ENCODE results near the gene TNFSF13.

DNA sequence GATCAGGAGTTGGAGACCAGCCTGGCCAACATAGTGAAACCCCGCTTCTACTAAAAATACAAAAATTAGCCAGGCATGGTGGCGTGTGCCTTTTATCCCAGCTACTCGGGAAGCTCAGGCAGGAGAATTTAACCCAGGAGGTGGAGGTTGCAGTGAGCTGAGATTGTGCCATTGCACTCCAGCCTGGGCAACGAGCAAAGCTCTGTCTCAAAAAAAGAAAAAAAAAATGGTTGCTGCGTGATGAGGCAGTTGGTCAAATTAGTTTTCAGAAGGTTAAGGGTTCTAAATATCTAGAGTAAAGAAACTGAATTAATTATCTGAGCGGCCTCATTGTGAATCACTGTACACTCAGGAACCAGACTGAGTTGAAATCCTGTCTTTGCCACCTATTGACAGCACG lies 17.4 kb downstream of the TNFSF13 start:
- TF ChIP-seq, protein P1, sequence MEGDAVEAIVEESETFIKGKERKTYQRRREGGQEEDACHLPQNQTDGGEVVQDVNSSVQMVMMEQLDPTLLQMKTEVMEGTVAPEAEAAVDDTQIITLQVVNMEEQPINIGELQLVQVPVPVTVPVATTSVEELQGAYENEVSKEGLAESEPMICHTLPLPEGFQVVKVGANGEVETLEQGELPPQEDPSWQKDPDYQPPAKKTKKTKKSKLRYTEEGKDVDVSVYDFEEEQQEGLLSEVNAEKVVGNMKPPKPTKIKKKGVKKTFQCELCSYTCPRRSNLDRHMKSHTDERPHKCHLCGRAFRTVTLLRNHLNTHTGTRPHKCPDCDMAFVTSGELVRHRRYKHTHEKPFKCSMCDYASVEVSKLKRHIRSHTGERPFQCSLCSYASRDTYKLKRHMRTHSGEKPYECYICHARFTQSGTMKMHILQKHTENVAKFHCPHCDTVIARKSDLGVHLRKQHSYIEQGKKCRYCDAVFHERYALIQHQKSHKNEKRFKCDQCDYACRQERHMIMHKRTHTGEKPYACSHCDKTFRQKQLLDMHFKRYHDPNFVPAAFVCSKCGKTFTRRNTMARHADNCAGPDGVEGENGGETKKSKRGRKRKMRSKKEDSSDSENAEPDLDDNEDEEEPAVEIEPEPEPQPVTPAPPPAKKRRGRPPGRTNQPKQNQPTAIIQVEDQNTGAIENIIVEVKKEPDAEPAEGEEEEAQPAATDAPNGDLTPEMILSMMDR (IDR thresholded peaks at IDR 0.05; ENCODE audit: insufficient read depth, low read length, poor library complexity, severe bottlenecking) = no peak
- TF ChIP-seq EZH2phosphoT487 (conservative IDR thresholded peaks at IDR 0.05; ENCODE audit: low read length) = no peak
